GM19467 (cell line): ENCODE results near the gene METTL21A.
A peak's percentile ranks its signal among the peaks of the same experiment; 100 is the strongest.
"Not testable (repeated sequence)": the region's sequence is repeated elsewhere in the genome, so short reads cannot be mapped to it uniquely, and the experiment has no call there.

Experiments
- ATAC-seq: cut with Tn5 transposase; IDR thresholded peaks from one replicate; pipeline ENCODE4 v1.9.1; 2021; ENCODE audit warnings: mild to moderate bottlenecking, moderate library complexity; ENCODE audit not compliant: unreplicated experiment

METTL21A gene

GRCh38 chr2:207625014-207625907 is at the start of gene METTL21A:
Gene METTL21A (minus strand): TSS chr2:207625394. CDS start chr2:207624375, 1,019 bp downstream.
- ATAC-seq = peak; percentile 58

GRCh38 chr2:207674826-207675225 is 49.6 kb upstream of the METTL21A start:
- no peak for ATAC-seq

- no peak for ATAC-seq
Measured at GRCh38 chr2:207674266-207674774, 49.1 kb upstream of the METTL21A start.

DNA sequence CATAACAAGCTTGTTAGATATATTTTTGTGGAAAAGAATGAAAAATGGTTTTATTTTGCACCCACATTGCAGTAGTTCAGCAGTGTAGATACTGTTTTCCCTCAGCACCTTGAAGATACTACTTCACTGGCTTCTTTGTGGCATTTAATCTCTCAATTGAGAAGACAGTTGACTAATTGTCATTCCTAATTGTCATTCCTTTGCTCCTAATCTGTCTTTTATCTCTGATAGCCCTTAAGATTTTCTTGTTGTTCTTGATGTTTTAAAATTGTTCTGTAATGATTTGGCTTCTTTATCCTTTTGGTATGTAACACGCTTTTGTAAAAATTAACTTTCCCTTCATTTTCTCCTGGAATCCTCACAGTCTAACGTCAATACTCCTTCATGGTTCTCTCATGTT is 48.2 kb upstream of the METTL21A start:
- no peak for ATAC-seq

GRCh38 chr2:207670887-207671286 is 45.7 kb upstream of the METTL21A start:
- no peak for ATAC-seq

GRCh38 chr2:207663870-207664545 is 38.8 kb upstream of the METTL21A start:
- ATAC-seq = no peak

DNA sequence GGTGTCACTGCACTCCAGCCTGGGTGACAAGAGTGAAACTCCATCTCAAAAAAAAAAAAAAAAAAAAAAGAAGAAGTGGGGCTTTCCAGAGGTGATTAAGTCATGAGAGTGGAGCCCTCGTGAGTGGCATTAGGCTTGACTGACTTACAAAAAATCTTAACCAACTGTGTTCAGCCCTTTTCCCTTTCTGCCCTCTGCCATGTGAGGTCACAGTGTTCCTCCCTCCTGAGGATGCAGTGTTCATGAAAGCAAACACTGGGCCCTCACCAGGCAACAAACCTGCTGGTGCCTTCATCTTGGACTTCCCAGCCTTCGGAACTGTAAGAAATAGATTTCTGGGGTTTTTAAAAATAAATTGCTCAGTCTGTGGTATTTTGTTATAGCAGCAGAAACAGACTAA is 37.0 kb upstream of the METTL21A start:
- peak; percentile 97 for ATAC-seq

DNA sequence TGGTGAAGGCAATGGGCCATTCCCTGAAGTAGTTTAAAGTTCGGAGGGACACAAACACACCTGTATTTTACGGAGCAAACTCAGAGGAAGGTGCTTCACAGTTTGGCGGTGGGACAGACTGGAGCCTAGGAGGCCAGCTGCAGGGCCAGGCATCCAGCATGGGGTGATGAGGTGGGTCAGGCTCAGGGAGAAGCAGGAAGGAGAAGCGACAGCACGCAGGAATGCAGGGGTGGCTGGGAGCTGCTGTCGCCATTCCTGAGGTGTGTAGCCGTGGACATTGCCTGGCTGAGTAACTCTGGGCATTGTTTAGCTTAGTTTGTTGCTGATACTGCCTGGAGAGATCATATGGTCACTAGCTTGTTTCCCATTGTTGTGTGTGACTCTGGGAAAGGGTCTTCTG is 35.8 kb upstream of the METTL21A start:
- ATAC-seq = no peak

DNA sequence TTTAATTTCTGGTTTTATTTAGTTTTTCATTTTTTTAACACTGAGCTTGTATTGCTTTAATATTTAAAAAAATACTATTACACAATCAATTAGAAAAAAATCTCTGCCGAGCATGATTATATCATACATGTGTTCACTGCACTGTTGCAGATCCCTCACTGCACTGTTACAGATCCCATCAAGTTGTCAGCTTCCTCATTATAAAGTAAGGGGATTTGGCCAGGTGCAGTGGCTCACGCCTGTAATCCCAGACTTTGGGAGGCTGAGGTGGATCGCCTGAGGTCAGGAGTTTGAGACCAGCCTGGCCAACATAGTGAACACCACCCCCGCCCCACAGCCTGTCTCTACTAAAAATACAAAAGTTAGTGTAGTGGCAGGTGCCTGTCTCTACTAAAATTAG is 33.0 kb upstream of the METTL21A start:
- no peak for ATAC-seq

GRCh38 chr2:207655000-207655399 is 29.8 kb upstream of the METTL21A start:
- no peak for ATAC-seq

GRCh38 chr2:207646582-207646981 is 21.4 kb upstream of the METTL21A start:
- ATAC-seq = not testable (repeated sequence)

- no peak for ATAC-seq
Measured at GRCh38 chr2:207643892-207644291, 18.7 kb upstream of the METTL21A start.

DNA sequence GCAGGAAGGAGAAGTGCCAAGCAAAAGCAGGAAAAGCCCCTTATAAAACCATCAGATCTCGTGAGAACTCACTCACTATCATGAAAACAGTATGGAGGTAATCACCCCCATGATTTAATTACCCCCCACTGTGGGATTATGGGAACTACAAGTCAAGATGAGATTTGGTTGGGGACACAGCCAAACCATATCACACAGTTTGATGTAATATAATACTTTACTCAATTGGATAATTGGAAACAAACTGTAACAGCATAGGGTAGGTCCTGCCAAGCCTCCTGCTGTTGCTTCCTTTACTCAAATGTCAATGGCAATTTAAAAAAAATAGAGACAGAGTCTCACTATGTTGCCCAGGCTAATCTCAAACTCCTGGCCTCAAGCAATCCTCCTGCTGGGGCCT is 15.5 kb upstream of the METTL21A start:
- ATAC-seq = no peak

DNA sequence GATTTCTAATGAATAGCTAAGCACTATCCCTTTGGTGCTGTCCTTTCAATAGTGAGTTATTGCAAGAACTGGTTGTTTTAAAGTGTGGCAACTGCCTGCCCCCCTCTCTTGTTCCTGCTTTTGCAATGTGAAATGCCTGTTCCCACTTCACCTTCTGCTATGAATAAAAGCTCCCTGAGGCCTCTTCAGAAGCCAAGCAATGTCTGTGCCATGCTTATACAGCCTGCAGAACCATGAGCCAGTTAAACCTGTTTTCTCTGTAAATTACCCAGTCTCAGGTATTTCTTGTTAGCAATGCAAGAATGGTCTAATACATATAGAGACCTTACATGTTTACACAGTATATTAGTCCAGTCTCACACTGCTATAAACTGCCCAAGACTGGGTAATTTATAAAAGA is 15.0 kb upstream of the METTL21A start:
- ATAC-seq = no peak

- not testable (repeated sequence) for ATAC-seq
Measured at GRCh38 chr2:207639288-207639687, 14.1 kb upstream of the METTL21A start.

- ATAC-seq = no peak
Measured at GRCh38 chr2:207635468-207636200, 10.4 kb upstream of the METTL21A start.

DNA sequence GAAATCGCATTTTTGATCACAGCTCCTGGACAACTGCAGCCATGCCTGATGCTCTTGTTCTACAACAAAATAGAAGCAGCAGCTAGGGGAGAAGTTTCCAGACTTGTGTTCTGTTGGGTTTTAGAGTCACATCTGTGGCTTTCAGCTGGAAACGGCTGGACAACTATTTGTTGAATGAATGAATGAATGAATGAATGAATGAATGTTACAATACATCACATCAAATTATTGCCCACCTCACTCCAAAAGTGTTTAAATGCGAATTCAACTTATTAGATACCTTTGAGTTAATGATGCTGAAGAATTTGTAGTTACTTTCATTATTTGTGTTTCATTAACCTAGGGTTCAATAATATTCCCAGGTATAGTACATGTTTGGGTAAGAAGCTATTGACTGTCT is 8.5 kb upstream of the METTL21A start:
- no peak for ATAC-seq

GRCh38 chr2:207632575-207633493 is 7.6 kb upstream of the METTL21A start:
- ATAC-seq = no peak

DNA sequence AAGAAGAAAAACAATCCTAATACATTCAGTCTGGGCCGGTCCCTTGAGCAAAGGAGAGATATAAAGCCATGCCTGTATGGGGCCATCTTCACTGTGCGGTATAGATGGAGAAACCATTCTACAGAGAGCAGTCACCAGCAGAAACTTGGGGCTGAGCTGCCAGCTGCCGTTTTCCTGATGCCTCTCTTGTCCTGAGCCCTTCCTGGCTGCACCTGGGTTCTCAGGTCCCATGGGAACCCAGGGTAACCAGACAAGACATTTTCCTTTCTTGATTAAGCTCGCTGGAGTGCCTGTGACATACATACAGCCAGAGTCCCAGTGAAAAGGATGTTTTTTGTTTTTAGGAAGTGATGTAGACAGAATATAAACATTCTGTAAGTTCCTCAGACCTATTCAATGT is 5.3 kb upstream of the METTL21A start:
- ATAC-seq = no peak

DNA sequence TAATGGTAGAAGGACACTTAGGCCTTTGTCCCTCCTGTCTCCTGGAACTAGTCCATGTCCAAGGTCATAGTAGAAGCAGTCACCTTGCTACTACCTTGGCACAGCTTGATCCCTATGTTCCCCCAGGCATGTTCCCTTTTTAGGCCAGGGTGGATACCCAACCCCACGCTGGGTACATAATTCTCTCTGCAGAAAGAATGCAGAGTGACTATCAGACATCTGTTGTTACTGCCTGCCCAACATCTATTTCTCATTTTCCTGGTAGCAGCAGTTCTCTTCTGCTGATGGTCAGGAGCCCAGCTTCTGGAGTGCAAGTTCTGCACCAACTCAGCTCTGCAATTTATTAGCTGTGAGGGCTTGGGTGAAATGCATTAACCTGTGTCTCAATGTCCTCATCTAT is 4.4 kb upstream of the METTL21A start:
- ATAC-seq = no peak
